AML-193 (cell line): ENCODE measurements around the gene CDHR5.
"Not testable (repeated sequence)": the region's sequence is repeated elsewhere in the genome, so short reads cannot be mapped to it uniquely, and the experiment has no call there.

Source experiments
- DNase-seq, 2 experiments: peaks; one replicate each; lab custom pipeline; 2025; lab: John Stamatoyannopoulos, UW

CDHR5 gene

DNA sequence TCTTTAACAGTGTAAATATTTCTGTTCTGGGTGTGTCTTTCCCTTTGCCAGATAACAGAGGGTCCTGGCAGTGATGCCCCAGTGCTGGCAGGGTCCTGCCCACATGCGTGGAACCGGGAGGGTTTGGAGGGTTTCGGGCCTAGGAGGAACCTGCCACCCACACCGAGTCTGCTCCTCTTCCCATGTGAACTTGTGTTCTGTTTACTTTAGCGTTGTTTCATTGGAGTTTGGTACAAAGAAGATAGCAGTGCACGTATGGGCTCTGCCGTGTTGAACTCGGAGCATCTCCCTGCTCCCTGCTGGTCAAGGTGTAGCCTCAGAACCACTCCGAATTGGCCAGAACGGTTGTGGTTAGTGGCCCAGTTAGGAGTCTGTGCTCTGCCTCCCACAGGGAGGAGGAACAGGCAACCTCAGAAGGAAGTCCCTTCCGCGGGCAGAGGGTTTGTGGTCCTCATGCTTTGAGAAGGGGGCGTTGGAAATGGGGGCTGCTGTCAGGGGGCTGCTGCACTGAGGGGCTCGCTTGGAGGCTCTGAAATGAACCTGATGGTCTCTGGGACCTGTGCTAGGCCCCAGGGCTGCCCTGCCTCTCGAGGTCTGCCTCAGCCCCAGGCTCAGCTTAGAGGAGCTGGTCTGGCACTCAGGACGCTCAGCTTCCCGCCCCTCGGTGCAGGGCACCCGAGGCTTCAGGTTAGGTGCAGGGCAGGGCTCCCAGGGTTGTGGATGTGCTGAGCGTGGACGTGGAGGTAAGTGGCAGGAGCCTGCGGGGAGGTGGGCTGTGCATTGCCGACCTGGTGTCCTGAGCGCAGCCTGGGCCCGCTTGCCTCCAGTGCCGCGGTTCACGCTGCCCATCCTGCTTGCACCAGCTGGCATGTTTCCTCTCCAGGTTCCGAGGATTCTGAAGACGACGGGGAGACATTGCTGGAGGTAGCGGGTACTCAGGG, 38.1 kb downstream of the CDHR5 start:
- no peak for DNase-seq

GRCh38 chr11:584287-584686, 40.5 kb downstream of the CDHR5 start:
- no peak for DNase-seq

DNA sequence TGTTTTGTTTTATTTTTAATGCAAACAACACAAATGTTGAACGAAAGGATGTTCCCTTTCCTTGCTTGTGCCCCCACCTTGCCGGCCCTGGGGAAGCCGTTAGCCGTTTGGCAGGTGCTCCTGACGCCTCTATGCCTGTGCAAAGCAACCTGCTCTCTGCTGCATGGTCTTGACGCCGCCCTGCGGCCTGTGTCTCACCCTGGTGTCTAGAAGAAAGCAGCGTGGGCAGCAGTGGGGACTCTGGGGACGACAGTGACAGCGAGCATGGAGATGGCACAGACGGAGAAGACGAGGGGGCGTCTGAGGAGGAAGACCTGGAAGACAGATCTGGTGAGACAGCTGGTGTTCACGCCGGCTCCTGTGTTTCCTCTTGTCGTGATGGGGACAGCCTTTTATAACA, 43.0 kb downstream of the CDHR5 start:
- no peak for DNase-seq

DNA sequence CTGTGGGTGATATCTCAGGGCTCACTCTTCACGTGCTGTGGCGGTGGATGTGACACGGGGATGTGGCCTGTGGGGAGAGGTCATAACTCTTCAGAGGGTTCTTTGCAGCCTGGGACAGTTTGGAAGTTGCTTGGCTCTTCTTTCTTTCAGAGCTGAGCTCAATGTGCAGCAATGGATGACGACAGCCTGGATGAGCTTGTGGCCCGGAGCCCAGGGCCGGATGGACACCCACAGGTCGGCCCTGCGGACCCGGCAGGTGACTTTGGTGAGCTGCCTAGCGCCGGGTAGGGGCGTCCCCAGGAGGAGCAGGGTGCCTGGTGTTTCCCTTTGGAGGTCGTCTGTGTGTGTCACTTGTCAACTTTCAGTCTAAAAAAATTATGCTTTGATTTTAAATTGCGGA, 43.4 kb downstream of the CDHR5 start:
- DNase-seq, result no peak

- DNase-seq, result no peak
Observed at GRCh38 chr11:579830-580601, 44.7 kb downstream of the CDHR5 start.

GRCh38 chr11:578276-579035, 46.3 kb downstream of the CDHR5 start:
- no peak for DNase-seq

GRCh38 chr11:577611-577894, 47.2 kb downstream of the CDHR5 start:
- no peak for DNase-seq

- no peak for DNase-seq
Observed at GRCh38 chr11:576811-577610, 47.7 kb downstream of the CDHR5 start.

- peak; percentile 88 to 90 for DNase-seq
Observed at GRCh38 chr11:575996-576768, 48.6 kb downstream of the CDHR5 start, which contains the start of gene PHRF1. PHRF1 (plus strand) TSS chr11:576470; CDS start chr11:581513, 5,043 bp downstream.

DNA sequence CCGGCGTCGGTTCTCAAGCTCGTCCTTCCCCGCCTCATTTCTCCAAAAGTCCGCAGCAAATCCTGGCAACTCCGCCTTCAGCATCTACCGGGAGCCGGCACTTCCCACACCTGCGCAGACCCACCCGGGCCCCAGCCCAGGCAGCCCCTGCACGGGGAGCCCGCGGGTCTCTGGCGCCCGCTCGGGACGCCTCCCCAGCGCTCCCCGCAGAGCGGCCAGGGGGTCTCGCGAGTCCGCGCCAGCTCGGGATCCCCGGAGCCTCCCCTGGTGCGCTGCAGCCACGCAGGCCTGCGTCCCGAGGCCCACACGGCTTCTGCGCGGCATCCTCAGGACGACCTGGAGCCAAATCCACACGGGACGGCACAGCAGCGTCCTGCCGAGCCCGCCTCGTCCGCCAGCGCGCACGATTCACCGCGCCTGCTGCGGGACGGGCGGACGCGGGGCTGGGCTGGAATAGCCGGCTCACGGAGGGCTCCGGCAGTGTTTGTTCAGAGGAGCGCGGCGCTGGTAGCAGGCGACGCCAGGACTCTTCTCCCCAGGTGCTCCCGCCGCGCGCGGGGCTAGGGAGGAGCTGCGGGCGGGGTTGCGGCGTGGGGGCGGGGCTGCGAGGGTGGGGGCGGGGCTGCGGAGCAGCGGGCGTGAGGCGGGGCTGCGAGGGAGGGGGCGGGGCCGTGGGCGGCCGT, 49.3 kb downstream of the CDHR5 start:
- peak in 1 of 2 experiments; percentile 69 for DNase-seq

DNA sequence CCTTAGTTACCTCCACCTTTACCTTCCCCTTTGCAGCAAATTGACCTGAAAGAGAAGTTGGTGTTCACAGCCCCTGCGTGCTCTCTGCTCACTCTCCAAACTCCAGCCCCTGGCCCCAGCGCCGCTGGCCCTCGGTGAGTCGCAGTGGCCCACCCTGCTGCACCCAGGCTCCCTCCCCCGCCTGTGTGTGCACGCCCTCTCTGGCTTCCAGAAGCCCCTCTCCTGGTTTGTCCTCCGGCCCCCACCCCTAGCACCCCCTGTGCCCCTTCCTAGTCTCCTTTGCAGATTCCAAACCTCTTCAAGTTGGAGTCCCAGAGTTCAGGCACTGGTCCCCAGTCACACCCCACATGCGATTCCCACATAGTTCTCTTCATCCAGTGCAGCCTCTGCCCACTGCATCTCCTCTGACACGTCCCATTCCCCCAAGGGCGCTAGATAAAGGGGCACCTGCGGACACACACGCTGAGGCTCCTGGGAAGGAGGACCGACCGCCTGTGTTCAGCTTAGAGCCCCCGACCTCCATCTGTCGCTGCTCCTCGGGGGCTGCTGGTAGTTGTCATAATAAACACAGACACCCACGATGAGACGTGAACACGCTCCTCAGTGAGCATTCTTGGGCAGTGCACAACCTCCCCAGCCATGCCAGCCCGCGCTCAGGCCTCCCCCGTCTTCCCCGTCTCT, 50.0 kb downstream of the CDHR5 start:
- DNase-seq, result no peak

GRCh38 chr11:574031-574570, 50.7 kb downstream of the CDHR5 start:
- DNase-seq, result not testable (repeated sequence)

DNA sequence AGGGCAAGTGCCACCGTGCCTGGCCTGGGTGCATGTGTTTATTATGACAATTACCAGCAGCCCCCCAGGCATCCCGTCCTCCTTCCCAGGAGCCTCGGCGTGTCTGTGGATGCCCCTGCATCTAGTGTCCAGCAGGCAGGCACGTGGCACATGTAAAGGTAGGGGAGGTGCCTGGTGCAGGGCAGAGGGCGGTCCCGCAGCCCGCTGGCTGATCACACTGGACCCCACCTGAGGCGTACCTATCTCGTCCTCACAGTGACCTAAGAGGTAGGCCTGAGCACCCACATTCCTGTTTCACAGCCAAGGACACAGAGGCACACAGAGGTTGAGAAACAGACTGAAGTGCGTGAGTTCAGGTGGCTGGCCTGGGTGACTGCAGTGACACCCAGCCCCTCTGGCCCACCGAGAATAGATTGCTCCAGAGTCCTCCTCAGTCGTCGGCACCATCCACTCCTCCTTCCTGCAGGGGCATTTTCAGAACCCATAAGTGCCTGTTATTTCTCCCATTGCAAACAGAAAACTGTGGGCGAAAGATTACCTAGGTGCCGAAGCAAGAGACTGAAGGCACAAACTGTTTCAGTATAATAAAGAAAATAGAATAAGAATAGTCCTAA, 51.5 kb downstream of the CDHR5 start:
- DNase-seq, result no peak

DNA sequence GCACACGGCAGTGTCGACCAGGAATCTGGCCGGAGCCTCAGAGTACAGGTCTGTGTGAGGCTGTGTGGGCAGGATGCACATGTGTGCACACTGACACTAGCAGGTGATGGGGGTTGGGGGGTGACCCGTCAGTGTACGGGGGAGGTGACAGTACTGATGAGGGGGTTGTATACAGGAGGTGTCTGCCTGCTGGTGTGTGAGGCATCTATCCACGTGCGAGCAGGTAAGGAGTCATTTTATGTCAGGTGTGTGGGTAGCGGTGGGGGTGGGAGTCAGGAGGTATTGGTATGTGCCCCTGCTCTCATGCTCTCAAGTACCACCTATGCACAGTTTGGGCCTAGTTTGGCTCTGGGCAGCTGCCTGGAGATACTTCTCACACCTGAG, 53.0 kb downstream of the CDHR5 start:
- no peak for DNase-seq

- no peak for DNase-seq
Observed at GRCh38 chr11:569158-569885, 55.4 kb downstream of the CDHR5 start.

DNA sequence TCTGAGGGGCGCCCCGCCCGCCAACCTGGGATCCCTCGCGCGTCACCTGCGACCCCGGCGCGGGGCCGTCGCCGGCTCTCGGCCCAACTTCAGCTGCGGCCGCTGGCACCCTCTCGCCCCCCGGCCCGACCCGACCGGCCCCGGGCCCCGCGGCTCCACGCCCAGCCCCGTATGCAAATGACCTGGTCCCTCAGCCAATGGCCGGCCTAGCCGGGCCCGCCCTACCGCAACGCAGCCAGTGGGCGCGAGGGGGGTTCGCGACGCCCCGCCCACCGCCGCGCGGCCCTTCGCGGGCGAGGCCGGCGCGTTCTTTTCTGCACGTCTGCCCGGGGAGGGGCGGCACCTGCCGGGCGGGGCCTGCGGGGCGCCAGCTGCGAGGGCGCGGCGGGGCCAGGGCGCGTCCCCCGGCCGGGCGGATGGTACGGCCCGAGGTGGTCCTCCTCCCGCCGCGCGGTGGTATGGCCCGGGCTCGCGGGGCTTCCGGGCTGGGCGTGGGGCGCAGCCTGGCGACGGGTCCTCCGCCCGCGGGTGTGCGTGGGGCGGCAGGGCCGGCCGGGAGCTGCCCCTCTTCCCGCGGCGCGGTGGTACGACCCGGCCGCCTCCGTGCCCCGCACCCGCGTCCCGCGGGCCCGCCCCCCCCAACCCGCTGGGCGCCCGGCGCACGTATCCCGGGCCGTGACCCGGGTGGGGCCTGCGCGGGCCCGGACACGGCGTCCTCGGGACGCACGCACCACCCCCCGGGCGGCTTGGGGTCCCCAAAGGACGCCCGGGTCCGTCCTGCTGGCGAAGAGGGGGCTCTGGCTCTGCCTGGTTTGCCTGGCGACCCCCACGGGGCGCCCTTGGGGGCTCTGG, 56.2 kb downstream of the CDHR5 start:
- DNase-seq, result peak; percentile 86 to 89

DNA sequence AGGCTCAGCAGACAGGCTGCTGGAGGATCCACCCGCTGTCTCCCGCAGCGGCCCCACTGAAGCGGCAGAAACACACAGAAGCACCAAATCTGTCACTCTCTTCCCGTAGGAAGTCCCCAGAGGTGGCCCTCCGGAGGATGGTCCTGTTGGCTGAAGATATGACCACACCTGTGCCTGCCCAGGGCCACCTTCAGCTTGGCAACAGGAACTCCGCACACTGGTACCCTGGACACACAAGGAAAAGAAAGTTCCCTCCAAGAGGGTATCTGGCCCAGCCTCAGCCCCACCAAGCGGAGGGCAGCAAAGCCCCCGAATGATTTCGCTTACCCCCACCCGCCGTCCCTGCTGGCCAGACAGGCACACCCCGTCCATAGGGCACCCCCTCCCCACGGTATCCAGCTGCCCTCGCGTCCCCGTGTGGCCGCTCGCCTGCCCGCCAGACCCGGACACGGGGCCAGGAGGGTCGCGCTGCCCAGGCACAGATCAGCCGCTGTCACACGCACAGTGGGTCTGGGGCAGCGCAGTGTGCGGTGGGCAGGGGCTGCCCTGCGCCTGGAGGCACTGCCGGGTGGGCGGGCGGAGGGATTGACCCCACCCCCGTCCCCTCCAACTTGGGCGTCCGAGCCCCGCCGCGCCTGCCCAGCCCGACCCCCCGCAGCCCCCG, 57.0 kb downstream of the CDHR5 start:
- no peak for DNase-seq
